Fibroblast of villous mesenchyme (primary cell): ENCODE data around the gene GPRASP1. TPM values are rescaled to one million over a fixed set of nuclear protein-coding genes. Genes with fewer than 3 reads are reported as not detected.

ENCODE experiments used
- DNase-seq: peaks from one replicate; pipeline ENCODE4 v3.0.0-alpha.2; 2010; ENCODE audit warnings: low read depth
- H3K4me3 ChIP-seq: 2 replicates; pipeline ENCODE4 v1.5.1; 2011; ENCODE audit warnings: low read depth, mild to moderate bottlenecking, low read length
- CTCF ChIP-seq: IDR thresholded peaks from 2 replicates; pipeline ENCODE4 v1.5.1; 2012; ENCODE audit warnings: low read depth, mild to moderate bottlenecking, low read length; ENCODE audit not compliant: insufficient read depth
- total RNA-seq: library from RNA; depleted of rRNA; stranded (reverse); fragments of >200 nt; gene quantifications from 2 replicates; pipeline ENCODE4 v1.2.3, GENCODE V29; 2012

GPRASP1 gene, protein sequence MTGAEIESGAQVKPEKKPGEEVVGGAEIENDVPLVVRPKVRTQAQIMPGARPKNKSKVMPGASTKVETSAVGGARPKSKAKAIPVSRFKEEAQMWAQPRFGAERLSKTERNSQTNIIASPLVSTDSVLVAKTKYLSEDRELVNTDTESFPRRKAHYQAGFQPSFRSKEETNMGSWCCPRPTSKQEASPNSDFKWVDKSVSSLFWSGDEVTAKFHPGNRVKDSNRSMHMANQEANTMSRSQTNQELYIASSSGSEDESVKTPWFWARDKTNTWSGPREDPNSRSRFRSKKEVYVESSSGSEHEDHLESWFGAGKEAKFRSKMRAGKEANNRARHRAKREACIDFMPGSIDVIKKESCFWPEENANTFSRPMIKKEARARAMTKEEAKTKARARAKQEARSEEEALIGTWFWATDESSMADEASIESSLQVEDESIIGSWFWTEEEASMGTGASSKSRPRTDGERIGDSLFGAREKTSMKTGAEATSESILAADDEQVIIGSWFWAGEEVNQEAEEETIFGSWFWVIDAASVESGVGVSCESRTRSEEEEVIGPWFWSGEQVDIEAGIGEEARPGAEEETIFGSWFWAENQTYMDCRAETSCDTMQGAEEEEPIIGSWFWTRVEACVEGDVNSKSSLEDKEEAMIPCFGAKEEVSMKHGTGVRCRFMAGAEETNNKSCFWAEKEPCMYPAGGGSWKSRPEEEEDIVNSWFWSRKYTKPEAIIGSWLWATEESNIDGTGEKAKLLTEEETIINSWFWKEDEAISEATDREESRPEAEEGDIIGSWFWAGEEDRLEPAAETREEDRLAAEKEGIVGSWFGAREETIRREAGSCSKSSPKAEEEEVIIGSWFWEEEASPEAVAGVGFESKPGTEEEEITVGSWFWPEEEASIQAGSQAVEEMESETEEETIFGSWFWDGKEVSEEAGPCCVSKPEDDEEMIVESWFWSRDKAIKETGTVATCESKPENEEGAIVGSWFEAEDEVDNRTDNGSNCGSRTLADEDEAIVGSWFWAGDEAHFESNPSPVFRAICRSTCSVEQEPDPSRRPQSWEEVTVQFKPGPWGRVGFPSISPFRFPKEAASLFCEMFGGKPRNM (N-terminal part only)
- 2.6 and 2.9 TPM in 2 replicates for total RNA-seq

DNA sequence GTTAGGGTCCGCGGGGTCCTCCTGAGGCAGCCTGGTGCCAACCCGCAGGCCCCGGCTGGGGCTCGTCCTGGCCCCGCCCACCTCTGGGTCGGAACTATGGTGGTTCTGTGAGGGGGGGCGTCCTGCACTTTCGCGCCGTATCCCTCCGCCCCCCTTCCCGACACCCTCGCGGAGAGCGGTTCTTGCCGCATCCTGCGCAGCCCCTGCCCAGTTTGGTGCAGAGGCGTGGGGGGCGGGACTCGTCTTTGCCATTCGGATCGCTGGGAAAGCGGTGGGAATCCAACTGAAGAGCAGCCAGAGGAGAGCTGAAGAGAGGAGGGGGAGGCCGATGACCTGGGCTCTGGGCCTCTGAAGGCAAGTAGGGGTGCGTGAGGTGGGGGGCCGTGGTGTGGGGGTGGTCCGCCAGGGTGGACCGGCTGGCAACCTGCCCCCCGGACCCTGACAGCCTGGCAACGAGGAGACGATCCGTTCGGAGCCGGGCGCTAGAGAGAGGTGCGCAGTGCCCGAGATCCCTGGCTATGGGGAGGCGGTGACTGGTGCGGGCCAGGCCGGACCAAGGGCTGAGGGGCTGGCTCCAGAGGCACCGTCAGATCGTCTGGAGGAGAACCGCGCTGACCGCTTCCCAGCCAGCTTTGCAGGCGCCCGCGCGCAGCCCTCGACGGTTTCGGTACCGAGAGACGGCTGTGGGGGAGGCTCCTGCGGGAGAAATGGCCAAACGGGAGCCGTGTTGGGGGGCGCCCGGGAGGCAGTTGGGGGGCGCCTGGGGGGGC, at the start of gene GPRASP1:
GPRASP1 (plus strand) TSS at position 242 of the 770 bp plus-strand sequence. CDS start 2,431 bp downstream, outside the sequence.
- DNase-seq, result peak; percentile 13
- peak within 1 kb of the TSS; percentile 64 for H3K4me3 ChIP-seq
- no peak for TF ChIP-seq CTCF

DNA sequence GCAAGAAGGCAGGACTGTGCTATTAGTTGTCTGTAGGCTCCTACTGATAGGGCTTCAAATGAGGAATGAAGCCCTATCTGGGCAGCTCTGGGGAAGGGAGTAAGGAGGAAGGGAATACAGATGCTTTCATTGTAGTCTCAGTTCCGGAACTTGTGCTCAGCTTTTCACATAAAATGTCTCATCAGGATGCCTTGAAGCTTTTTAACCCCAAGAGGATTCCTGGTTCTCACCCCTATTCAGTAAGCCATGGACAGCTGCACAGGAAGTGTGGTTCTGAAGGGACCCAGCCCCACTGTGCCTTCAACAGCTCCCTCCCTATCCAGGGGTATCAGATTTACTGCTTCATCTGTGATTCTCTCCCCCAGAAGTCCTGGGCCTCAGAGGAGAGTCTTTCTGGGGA, 47.0 kb upstream of the GPRASP1 start:
- no peak for TF ChIP-seq CTCF
- no peak for DNase-seq

DNA sequence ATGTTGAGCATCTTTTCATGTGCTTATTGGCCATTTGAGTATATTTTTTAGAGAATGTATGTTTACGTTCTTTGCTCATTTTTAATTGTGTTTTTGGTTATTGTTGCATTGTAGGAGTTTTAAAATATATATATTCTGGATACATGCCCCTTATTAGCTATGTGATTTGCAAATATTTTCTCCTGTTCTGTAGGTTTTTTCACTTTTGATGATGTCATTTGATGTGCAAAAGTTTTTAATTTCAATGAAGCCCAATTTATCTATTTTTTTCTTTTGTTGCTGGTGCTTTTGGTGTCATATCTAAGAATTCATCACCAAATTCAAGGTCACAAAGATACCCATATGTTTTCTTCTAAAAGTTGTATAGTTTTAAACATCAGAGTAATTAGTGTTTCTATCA, 45.2 kb upstream of the GPRASP1 start:
- H3K4me3 ChIP-seq, result no peak overlapping the region
- no peak for DNase-seq
- no peak for TF ChIP-seq CTCF

More for the DNA sequence above, 47.0 kb upstream of the GPRASP1 start:
- H3K4me3 ChIP-seq, result no peak overlapping the region

- TF ChIP-seq CTCF, result no peak
- DNase-seq, result no peak
- H3K4me3 ChIP-seq, result no peak overlapping the region
These were observed 40.4 kb upstream of the GPRASP1 start for GRCh38 chrX:102610905-102611304.

DNA sequence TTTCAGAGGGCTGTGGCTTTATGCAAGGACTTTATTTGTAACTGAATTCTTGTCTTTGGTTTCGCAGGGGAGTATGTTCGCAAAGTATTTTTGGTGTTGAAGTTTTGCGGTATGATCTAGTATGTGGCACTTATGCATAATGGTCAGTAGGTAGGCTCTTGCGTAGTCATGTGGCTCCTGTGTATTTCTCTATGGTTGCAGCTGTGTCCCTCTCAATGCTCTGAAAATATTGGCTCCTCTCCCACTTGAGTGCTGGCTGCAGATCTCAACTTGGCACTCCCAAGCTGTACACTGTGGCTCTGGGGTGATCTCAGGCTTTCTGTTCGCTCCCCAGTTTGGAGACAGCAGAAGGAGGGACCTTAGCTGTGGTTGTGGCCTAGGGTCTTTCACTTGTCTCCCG, 27.2 kb upstream of the GPRASP1 start:
- TF ChIP-seq CTCF, result no peak
- H3K4me3 ChIP-seq, result no peak overlapping the region
- no peak for DNase-seq

DNA sequence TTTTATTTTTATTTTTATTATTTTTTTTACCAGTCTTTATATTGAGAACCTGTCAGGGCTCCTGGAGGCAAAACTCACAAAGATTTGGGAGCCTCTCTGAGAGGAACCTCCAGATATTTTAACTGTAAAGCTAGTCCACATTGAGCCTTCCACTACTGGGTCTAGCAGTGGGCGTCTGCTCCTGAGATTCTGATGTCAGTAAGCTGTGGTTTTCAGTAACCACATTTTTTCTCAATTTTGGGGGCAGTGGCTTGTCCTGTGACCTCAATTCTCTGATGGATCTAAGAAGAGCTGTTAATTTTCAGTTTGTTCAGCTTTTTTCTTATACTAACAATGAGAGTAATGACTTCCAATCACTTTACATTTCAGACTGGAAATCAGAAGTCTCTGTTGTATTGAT, 23.6 kb upstream of the GPRASP1 start:
- DNase-seq, result no peak
- no peak for TF ChIP-seq CTCF

More for the DNA sequence above, 23.6 kb upstream of the GPRASP1 start:
- no peak overlapping the region for H3K4me3 ChIP-seq
